Lower lobe of right lung (tissue), 2 donors: Measurements from ENCODE around the gene GSG1L. TPM values are rescaled to one million over a fixed set of nuclear protein-coding genes. Genes with fewer than 3 reads are reported as not detected.

ENCODE experiments used
- ATAC-seq, 2 donors: fragments of 200-7000 bp; cut with Tn5 transposase; one replicate each; pipeline ENCODE4 v1.9.1; 2020 to 2022; ENCODE audit warnings: mild to moderate bottlenecking in 2 of 2, moderate library complexity in 2 of 2
- DNase-seq: peaks from one replicate; pipeline ENCODE4 v3.0.0-alpha.2; 2020
- H3K27ac ChIP-seq: fragments of 200-600 bp; one replicate; pipeline ENCODE4 v1.8.0; 2022
- H3K27me3 ChIP-seq: fragments of 200-600 bp; one replicate; pipeline ENCODE4 v1.8.0; 2022; ENCODE audit warnings: low read depth
- H3K36me3 ChIP-seq: fragments of 200-600 bp; one replicate; pipeline ENCODE4 v1.8.0; 2022; ENCODE audit warnings: mild to moderate bottlenecking
- H3K4me1 ChIP-seq: fragments of 200-600 bp; one replicate; pipeline ENCODE4 v1.8.0; 2022
- H3K4me3 ChIP-seq: fragments of 200-600 bp; one replicate; pipeline ENCODE4 v1.8.0; 2022; ENCODE audit warnings: mild to moderate bottlenecking
- H3K9me3 ChIP-seq: fragments of 200-600 bp; one replicate; pipeline ENCODE4 v1.8.0; 2022
- CTCF ChIP-seq: fragments of 200-600 bp; IDR thresholded peaks from one replicate; pipeline ENCODE4 v1.8.0; 2022; ENCODE audit warnings: antibody characterized with exemption, mild to moderate bottlenecking
- intact Hi-C: fragments of 100-400 bp; cut with DNase I; formaldehyde crosslinking; loops from one replicate; pipeline ENCODE4 v1.11.0; 2022
- total RNA-seq: library from RNA; stranded (reverse); fragmentation: NEBNext Ultra II Directional; extraction: Animal tissue kit (Norgen Biotek cat#: 25700); gene quantifications from one replicate; pipeline ENCODE4 v1.2.1, GENCODE V29; 2021
- donor health status: DM: no; HTN: yes; CAD: no; lungs with severe emphysema.

GSG1L gene
- total RNA-seq, 1 donor from 2014 or later = 0.30 TPM

GRCh38 chr16:27969574-27969973 lies 93.9 kb downstream of the GSG1L start:
- H3K4me1 ChIP-seq = no peaks in the 10 kb centered on the region
- intact Hi-C loops = no loop called here
- no peak overlapping the region for H3K27ac ChIP-seq
- no peaks in the 10 kb centered on the region for H3K27me3 ChIP-seq
- DNase-seq (no peak), ATAC-seq (no peak)
- no peaks in the 10 kb centered on the region for H3K36me3 ChIP-seq
- H3K4me3 ChIP-seq = no peak overlapping the region
- H3K9me3 ChIP-seq = no peaks in the 10 kb centered on the region
- no peak for TF ChIP-seq CTCF

- intact Hi-C loops = no loop called here
- TF ChIP-seq CTCF = no peak
- H3K27ac ChIP-seq = no peak overlapping the region
- no peaks in the 10 kb centered on the region for H3K27me3 ChIP-seq
- no peaks in the 10 kb centered on the region for H3K4me1 ChIP-seq
- H3K4me3 ChIP-seq = no peak overlapping the region
- no peaks in the 10 kb centered on the region for H3K36me3 ChIP-seq
- no peaks in the 10 kb centered on the region for H3K9me3 ChIP-seq
- DNase-seq (no peak), ATAC-seq (no peak)
Measured at GRCh38 chr16:27967169-27967568, 96.3 kb downstream of the GSG1L start.

- no peaks in the 10 kb centered on the region for H3K9me3 ChIP-seq
- TF ChIP-seq CTCF = no peak
- H3K27me3 ChIP-seq = no peaks in the 10 kb centered on the region
- ATAC-seq (no peak), DNase-seq (no peak)
- H3K4me1 ChIP-seq = no peaks in the 10 kb centered on the region
- intact Hi-C loops = no loop called here
- no peak overlapping the region for H3K27ac ChIP-seq
- H3K4me3 ChIP-seq = no peak overlapping the region
- H3K36me3 ChIP-seq = no peaks in the 10 kb centered on the region
Measured at GRCh38 chr16:27966756-27967155, 96.8 kb downstream of the GSG1L start.

- ATAC-seq (no peak), DNase-seq (no peak)
- no peak overlapping the region for H3K27ac ChIP-seq
- H3K9me3 ChIP-seq = no peaks in the 10 kb centered on the region
- no peaks in the 10 kb centered on the region for H3K27me3 ChIP-seq
- TF ChIP-seq CTCF = no peak
- H3K4me1 ChIP-seq = no peaks in the 10 kb centered on the region
- no peak overlapping the region for H3K4me3 ChIP-seq
- H3K36me3 ChIP-seq = no peaks in the 10 kb centered on the region
- intact Hi-C loops = no loop called here
Measured at GRCh38 chr16:27965801-27966200, 97.7 kb downstream of the GSG1L start.

- Histone ChIP-seq H3K4me1 (no peaks in the 10 kb centered on the region), H3K27me3 (no peaks in the 10 kb centered on the region), H3K9me3 (no peaks in the 10 kb centered on the region), H3K27ac (no peak overlapping the region), H3K4me3 (no peak overlapping the region), H3K36me3 (no peaks in the 10 kb centered on the region)
- intact Hi-C loops = no loop called here
- no peak for ATAC-seq
- no peak for DNase-seq
- no peak for TF ChIP-seq CTCF
Measured at GRCh38 chr16:27963471-27963965, 100.0 kb downstream of the GSG1L start.

GRCh38 chr16:27962197-27962596 lies 101.3 kb downstream of the GSG1L start:
- DNase-seq (no peak), ATAC-seq (no peak)
- no peak overlapping the region for H3K27ac ChIP-seq
- H3K36me3 ChIP-seq = no peaks in the 10 kb centered on the region
- no peaks in the 10 kb centered on the region for H3K27me3 ChIP-seq
- no peak overlapping the region for H3K4me3 ChIP-seq
- peaks cover 7% of the 10 kb centered on the region for H3K9me3 ChIP-seq
- no peak for TF ChIP-seq CTCF
- H3K4me1 ChIP-seq = no peaks in the 10 kb centered on the region
- intact Hi-C loops = no loop called here
